Measurements from ENCODE around the gene NDNF.

Gene NDNF

DNA sequence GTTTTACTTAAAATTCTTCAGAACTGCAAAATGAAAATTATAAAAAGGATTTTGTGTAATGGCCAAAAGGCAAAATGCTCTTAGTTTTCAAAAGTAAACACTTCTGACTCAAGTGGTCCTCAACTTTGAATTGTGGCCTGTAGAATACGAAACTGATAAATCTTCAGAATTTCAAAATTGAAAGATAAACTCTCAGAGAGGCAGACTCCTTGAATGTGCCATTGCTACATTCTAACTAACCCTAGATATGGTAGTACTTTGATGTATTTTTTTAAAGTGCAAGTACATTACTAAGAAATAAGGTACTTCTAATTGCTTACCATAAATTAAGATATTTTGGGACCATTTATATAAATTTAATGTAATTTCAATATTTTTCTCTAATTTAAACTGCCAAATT is 47.4 kb upstream of the NDNF start:
- Histone ChIP-seq H3K27ac (ENCODE audit: extremely low read depth, low read depth, low read length) (no peak overlapping the region), H3K9me3 (ENCODE audit: control insufficient read depth, insufficient read depth, low read depth, low read length) (no peaks in the 10 kb centered on the region), H3K4me3 (ENCODE audit: low read depth, low read length) (no peak overlapping the region), H3K36me3 (ENCODE audit: control insufficient read depth in 2 of 2, insufficient read depth in 1 of 2, low read length in 2 of 2) (no peaks in the 10 kb centered on the region), H3K4me1 (ENCODE audit: control insufficient read depth, insufficient read depth, low read length) (no peaks in the 10 kb centered on the region)
- ChIA-PET POLR2A (no interaction called here), CTCF (interaction anchor here (1.0 kb wide), 1 partner anchor 23 kb away, joined by 3 read pairs; no protein-coding TSS in a partner anchor)
- TF ChIP-seq ZNF510 (tag by site-specific recombination; IDR thresholded peaks at IDR 0.05; ENCODE audit: insufficient replicate concordance) (no peak), ZNF350 (tag by site-specific recombination; IDR thresholded peaks at IDR 0.05) (no peak), YY1 (tag by site-specific recombination; IDR thresholded peaks at IDR 0.05) (no peak), ZNF335 (tag by site-specific recombination; conservative IDR thresholded peaks at IDR 0.05) (no peak), ZNF132 (tag by site-specific recombination; IDR thresholded peaks at IDR 0.05; ENCODE audit: borderline replicate concordance) (no peak), ZNF433 (tag by site-specific recombination; IDR thresholded peaks at IDR 0.05; ENCODE audit: low read depth) (no peak), ZNF37A (tag by site-specific recombination; IDR thresholded peaks at IDR 0.05) (no peak), ZEB2 (tag by site-specific recombination; IDR thresholded peaks at IDR 0.05) (no peak), ZNF354C (tag by site-specific recombination; IDR thresholded peaks at IDR 0.05; ENCODE audit: borderline replicate concordance, low read depth) (no peak), ZBTB48 (tag by site-specific recombination; IDR thresholded peaks at IDR 0.05) (no peak), SP3 (tag by site-specific recombination; IDR thresholded peaks at IDR 0.05) (no peak), ZNF274 (IDR thresholded peaks at IDR 0.05; ENCODE audit: low read length) (no peak), ZNF274 (tag by site-specific recombination; IDR thresholded peaks at IDR 0.05; ENCODE audit: borderline replicate concordance) (no peak), SCRT1 (tag by site-specific recombination; IDR thresholded peaks at IDR 0.05; ENCODE audit: borderline replicate concordance) (no peak)
- TF ChIP-seq, protein P1, sequence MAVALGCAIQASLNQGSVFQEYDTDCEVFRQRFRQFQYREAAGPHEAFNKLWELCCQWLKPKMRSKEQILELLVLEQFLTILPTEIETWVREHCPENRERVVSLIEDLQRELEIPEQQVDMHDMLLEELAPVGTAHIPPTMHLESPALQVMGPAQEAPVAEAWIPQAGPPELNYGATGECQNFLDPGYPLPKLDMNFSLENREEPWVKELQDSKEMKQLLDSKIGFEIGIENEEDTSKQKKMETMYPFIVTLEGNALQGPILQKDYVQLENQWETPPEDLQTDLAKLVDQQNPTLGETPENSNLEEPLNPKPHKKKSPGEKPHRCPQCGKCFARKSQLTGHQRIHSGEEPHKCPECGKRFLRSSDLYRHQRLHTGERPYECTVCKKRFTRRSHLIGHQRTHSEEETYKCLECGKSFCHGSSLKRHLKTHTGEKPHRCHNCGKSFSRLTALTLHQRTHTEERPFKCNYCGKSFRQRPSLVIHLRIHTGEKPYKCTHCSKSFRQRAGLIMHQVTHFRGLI (tag by site-specific recombination; IDR thresholded peaks at IDR 0.05), result no peak

- Histone ChIP-seq H3K4me1 (ENCODE audit: control insufficient read depth, insufficient read depth, low read length) (no peaks in the 10 kb centered on the region), H3K9me3 (ENCODE audit: control insufficient read depth, insufficient read depth, low read depth, low read length) (no peaks in the 10 kb centered on the region), H3K36me3 (ENCODE audit: control insufficient read depth in 2 of 2, insufficient read depth in 1 of 2, low read length in 2 of 2) (no peaks in the 10 kb centered on the region), H3K27ac (ENCODE audit: extremely low read depth, low read depth, low read length) (no peak overlapping the region), H3K4me3 (ENCODE audit: low read depth, low read length) (no peak overlapping the region)
- ChIA-PET CTCF (interaction anchor here (0.6 kb wide), 1 partner anchor 958 kb away, joined by 3 read pairs; no protein-coding TSS in a partner anchor), POLR2A (no interaction called here)
- TF ChIP-seq KLF7 (tag by site-specific recombination; IDR thresholded peaks at IDR 0.05; ENCODE audit: borderline replicate concordance), result no peak
- no peak for TF ChIP-seq ZNF239 (tag by site-specific recombination; IDR thresholded peaks at IDR 0.05)
- TF ChIP-seq, protein P2, sequence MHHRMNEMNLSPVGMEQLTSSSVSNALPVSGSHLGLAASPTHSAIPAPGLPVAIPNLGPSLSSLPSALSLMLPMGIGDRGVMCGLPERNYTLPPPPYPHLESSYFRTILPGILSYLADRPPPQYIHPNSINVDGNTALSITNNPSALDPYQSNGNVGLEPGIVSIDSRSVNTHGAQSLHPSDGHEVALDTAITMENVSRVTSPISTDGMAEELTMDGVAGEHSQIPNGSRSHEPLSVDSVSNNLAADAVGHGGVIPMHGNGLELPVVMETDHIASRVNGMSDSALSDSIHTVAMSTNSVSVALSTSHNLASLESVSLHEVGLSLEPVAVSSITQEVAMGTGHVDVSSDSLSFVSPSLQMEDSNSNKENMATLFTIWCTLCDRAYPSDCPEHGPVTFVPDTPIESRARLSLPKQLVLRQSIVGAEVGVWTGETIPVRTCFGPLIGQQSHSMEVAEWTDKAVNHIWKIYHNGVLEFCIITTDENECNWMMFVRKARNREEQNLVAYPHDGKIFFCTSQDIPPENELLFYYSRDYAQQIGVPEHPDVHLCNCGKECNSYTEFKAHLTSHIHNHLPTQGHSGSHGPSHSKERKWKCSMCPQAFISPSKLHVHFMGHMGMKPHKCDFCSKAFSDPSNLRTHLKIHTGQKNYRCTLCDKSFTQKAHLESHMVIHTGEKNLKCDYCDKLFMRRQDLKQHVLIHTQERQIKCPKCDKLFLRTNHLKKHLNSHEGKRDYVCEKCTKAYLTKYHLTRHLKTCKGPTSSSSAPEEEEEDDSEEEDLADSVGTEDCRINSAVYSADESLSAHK (tag by site-specific recombination; IDR thresholded peaks at IDR 0.05), result no peak
- TF ChIP-seq, protein P3, sequence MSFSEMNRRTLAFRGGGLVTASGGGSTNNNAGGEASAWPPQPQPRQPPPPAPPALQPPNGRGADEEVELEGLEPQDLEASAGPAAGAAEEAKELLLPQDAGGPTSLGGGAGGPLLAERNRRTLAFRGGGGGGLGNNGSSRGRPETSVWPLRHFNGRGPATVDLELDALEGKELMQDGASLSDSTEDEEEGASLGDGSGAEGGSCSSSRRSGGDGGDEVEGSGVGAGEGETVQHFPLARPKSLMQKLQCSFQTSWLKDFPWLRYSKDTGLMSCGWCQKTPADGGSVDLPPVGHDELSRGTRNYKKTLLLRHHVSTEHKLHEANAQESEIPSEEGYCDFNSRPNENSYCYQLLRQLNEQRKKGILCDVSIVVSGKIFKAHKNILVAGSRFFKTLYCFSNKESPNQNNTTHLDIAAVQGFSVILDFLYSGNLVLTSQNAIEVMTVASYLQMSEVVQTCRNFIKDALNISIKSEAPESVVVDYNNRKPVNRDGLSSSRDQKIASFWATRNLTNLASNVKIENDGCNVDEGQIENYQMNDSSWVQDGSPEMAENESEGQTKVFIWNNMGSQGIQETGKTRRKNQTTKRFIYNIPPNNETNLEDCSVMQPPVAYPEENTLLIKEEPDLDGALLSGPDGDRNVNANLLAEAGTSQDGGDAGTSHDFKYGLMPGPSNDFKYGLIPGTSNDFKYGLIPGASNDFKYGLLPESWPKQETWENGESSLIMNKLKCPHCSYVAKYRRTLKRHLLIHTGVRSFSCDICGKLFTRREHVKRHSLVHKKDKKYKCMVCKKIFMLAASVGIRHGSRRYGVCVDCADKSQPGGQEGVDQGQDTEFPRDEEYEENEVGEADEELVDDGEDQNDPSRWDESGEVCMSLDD (tag by site-specific recombination; IDR thresholded peaks at IDR 0.05), result no peak
- no peak for TF ChIP-seq ZBTB17 (tag by site-specific recombination; IDR thresholded peaks at IDR 0.05)
Observed at GRCh38 chr4:121118344-121118743, 46.0 kb upstream of the NDNF start.

Measured in HEK293 (cell line).